Measurements from ENCODE around the gene PTGER1. TPM values are rescaled to one million over a fixed set of nuclear protein-coding genes. Genes with fewer than 3 reads are reported as not detected.
"Not testable (repeated sequence)": the region's sequence is repeated elsewhere in the genome, so short reads cannot be mapped to it uniquely, and the experiment has no call there.

PTGER1 gene
- total RNA-seq, 4 donors from 2014 or later = 0.31 to 1.3 (median 0.38) TPM; not detected in 1

- Histone ChIP-seq H3K27ac (peak overlapping the region; percentile 87 to 100 (median 100)), H3K4me1 (peaks cover 27 to 95% (median 56%) of the 10 kb centered on the region in 3 donors), H3K4me3 (peak overlapping the region in 2 of 4 donors; percentile 13 to 40), H3K36me3 (peaks cover 12 to 27% (median 17%) of the 10 kb centered on the region in 3 donors), H3K9me3 (no peaks in the 10 kb centered on the region), H3K27me3 (no peaks in the 10 kb centered on the region)
- intact Hi-C loops (cut with DNase I) = no loop called here
- TF ChIP-seq CTCF (IDR thresholded peaks at IDR 0.05) (no peak), POLR2A (IDR thresholded peaks at IDR 0.05) (no peak)
- whole genome bisulfite sequencing, 2 donors = 26 to 27% methylated on average over 20 to 22 of the region's 22 CpGs
- no peak for DNase-seq
These were observed 35.4 kb upstream of the PTGER1 start for GRCh38 chr19:14510311-14511228.

- 35 to 55% methylated on average over 12 of the region's 12 CpGs for WGBS, 2 donors
- H3K36me3 ChIP-seq = peaks cover 0 to under 1% (median 0%) of the 10 kb centered on the region in 3 donors
These were observed 32.8 kb upstream of the PTGER1 start for GRCh38 chr19:14507704-14508542.

GRCh38 chr19:14505488-14506239 lies 30.5 kb upstream of the PTGER1 start:
- Histone ChIP-seq H3K36me3 (no peaks in the 10 kb centered on the region), H3K4me1 (peaks cover 15 to 70% (median 38%) of the 10 kb centered on the region in 3 donors), H3K4me3 (peak overlapping the region in 1 of 4 donors; percentile 21), H3K9me3 (no peaks in the 10 kb centered on the region), H3K27me3 (no peaks in the 10 kb centered on the region), H3K27ac (peak overlapping the region; percentile 90 to 100 (median 100))
- intact Hi-C loops (cut with DNase I) = loop anchor here (10.0 kb wide), 1 partner anchor 49 kb away; no protein-coding TSS in a partner anchor
- peak; percentile 42 to 91 (median 80) for TF ChIP-seq CTCF (IDR thresholded peaks at IDR 0.05)
- no peak for TF ChIP-seq POLR2A (IDR thresholded peaks at IDR 0.05)
- DNase-seq = no peak
- 16 to 19% methylated on average over 11 to 13 of the region's 19 CpGs for WGBS, 2 donors

More at GRCh38 chr19:14507704-14508542, 32.8 kb upstream of the PTGER1 start:
- Histone ChIP-seq H3K4me1 (peaks cover 27 to 82% (median 46%) of the 10 kb centered on the region in 3 donors), H3K4me3 (no peak overlapping the region), H3K27ac (peak overlapping the region; percentile 77 to 100 (median 100)), H3K9me3 (no peaks in the 10 kb centered on the region), H3K27me3 (no peaks in the 10 kb centered on the region)
- intact Hi-C loops (cut with DNase I) = loop anchor here (10.0 kb wide), 1 partner anchor 47 kb away; no protein-coding TSS in a partner anchor
- DNase-seq = no peak
- TF ChIP-seq CTCF (IDR thresholded peaks at IDR 0.05) = no peak
- no peak for TF ChIP-seq POLR2A (IDR thresholded peaks at IDR 0.05)

GRCh38 chr19:14504575-14504974 lies 29.4 kb upstream of the PTGER1 start:
- 88 to 93% methylated on average over 6 to 8 of the region's 8 CpGs for WGBS, 2 donors
- intact Hi-C loops (cut with DNase I) = loop anchor here (10.0 kb wide), 1 partner anchor 50 kb away; no protein-coding TSS in a partner anchor
- Histone ChIP-seq H3K4me1 (peaks cover 14 to 60% (median 31%) of the 10 kb centered on the region in 3 donors), H3K27ac (peak overlapping the region in 3 of 4 donors; percentile 99 to 100 (median 100))
- H3K27me3 ChIP-seq, H3K9me3 ChIP-seq, H3K4me3 ChIP-seq, DNase-seq, H3K36me3 ChIP-seq: not testable (repeated sequence)

GRCh38 chr19:14503285-14503684 lies 28.1 kb upstream of the PTGER1 start:
- intact Hi-C loops (cut with DNase I) = loop anchor here (10.0 kb wide), 1 partner anchor 52 kb away; no protein-coding TSS in a partner anchor
- Histone ChIP-seq H3K9me3 (no peaks in the 10 kb centered on the region), H3K4me1 (peaks cover 14 to 50% (median 20%) of the 10 kb centered on the region in 3 donors), H3K27ac (no peak overlapping the region), H3K27me3 (no peaks in the 10 kb centered on the region), H3K36me3 (no peaks in the 10 kb centered on the region), H3K4me3 (no peak overlapping the region)
- TF ChIP-seq POLR2A (IDR thresholded peaks at IDR 0.05) (no peak), CTCF (IDR thresholded peaks at IDR 0.05) (no peak)
- DNase-seq = no peak
- WGBS, 2 donors = 52 to 67% methylated on average over 1 of the region's 1 CpG
